ENCODE measurements around the gene FRMD4A.

Gene FRMD4A

GRCh38 chr10:13651969-13652720 lies 678.6 kb downstream of the FRMD4A start:
- H2AFZ ChIP-seq (ENCODE audit: low read depth, low read length, severe bottlenecking) = no peak overlapping the region
- no peak overlapping the region for H3K4me2 ChIP-seq (ENCODE audit: low read depth, low read length, poor library complexity, severe bottlenecking)
- no peak overlapping the region for H3K4me3 ChIP-seq (ENCODE audit: insufficient read depth, low read length, poor library complexity, severe bottlenecking)
- no peaks in the 10 kb centered on the region for H3K9me2 ChIP-seq (replicated peaks; ENCODE audit: insufficient read depth, low read length)
- H4K20me1 ChIP-seq (ENCODE audit: low read depth, low read length) = no peaks in the 10 kb centered on the region
- H3K9me3 ChIP-seq (ENCODE audit: insufficient read depth, low read length) = no peaks in the 10 kb centered on the region
- no peaks in the 10 kb centered on the region for H3F3A ChIP-seq (ENCODE audit: insufficient read depth)
- no peaks in the 10 kb centered on the region for H3K36me3 ChIP-seq (ENCODE audit: low read length)
- no peak overlapping the region for H3K27ac ChIP-seq (ENCODE audit: low read depth, low read length)
- H3K27me3 ChIP-seq (ENCODE audit: low read length) = no peaks in the 10 kb centered on the region
- H3K79me2 ChIP-seq (ENCODE audit: insufficient read depth, low read length) = no peaks in the 10 kb centered on the region
- H3K9ac ChIP-seq (ENCODE audit: low read length) = no peak overlapping the region
- TF ChIP-seq CTCF (IDR thresholded peaks at IDR 0.05; ENCODE audit: insufficient read depth, low read length, poor library complexity, severe bottlenecking) (no peak), EZH2phosphoT487 (conservative IDR thresholded peaks at IDR 0.05; ENCODE audit: low read length) (no peak)

GRCh38 chr10:13650961-13651360 lies 679.8 kb downstream of the FRMD4A start:
- H3K9ac ChIP-seq (ENCODE audit: low read length) = no peak overlapping the region
- H3F3A ChIP-seq (ENCODE audit: insufficient read depth) = no peaks in the 10 kb centered on the region
- TF ChIP-seq CTCF (IDR thresholded peaks at IDR 0.05; ENCODE audit: insufficient read depth, low read length, poor library complexity, severe bottlenecking) = no peak
- TF ChIP-seq EZH2phosphoT487 (conservative IDR thresholded peaks at IDR 0.05; ENCODE audit: low read length) = no peak
- H3K9me3 ChIP-seq (ENCODE audit: insufficient read depth, low read length) = no peaks in the 10 kb centered on the region
- no peaks in the 10 kb centered on the region for H4K20me1 ChIP-seq (ENCODE audit: low read depth, low read length)
- H3K4me2 ChIP-seq (ENCODE audit: low read depth, low read length, poor library complexity, severe bottlenecking) = no peak overlapping the region
- H3K9me2 ChIP-seq (replicated peaks; ENCODE audit: insufficient read depth, low read length) = no peaks in the 10 kb centered on the region
- no peak overlapping the region for H3K27ac ChIP-seq (ENCODE audit: low read depth, low read length)
- H2AFZ ChIP-seq (ENCODE audit: low read depth, low read length, severe bottlenecking) = no peak overlapping the region
- H3K79me2 ChIP-seq (ENCODE audit: insufficient read depth, low read length) = no peaks in the 10 kb centered on the region
- H3K27me3 ChIP-seq (ENCODE audit: low read length) = no peaks in the 10 kb centered on the region
- H3K36me3 ChIP-seq (ENCODE audit: low read length) = no peaks in the 10 kb centered on the region
- H3K4me3 ChIP-seq (ENCODE audit: insufficient read depth, low read length, poor library complexity, severe bottlenecking) = no peak overlapping the region

- Histone ChIP-seq H3K4me3 (ENCODE audit: insufficient read depth, low read length, poor library complexity, severe bottlenecking) (no peak overlapping the region), H3K9me2 (replicated peaks; ENCODE audit: insufficient read depth, low read length) (no peaks in the 10 kb centered on the region), H4K20me1 (ENCODE audit: low read depth, low read length) (no peaks in the 10 kb centered on the region), H3K9ac (ENCODE audit: low read length) (no peak overlapping the region), H2AFZ (ENCODE audit: low read depth, low read length, severe bottlenecking) (no peak overlapping the region), H3K79me2 (ENCODE audit: insufficient read depth, low read length) (no peaks in the 10 kb centered on the region), H3K9me3 (ENCODE audit: insufficient read depth, low read length) (no peaks in the 10 kb centered on the region), H3K36me3 (ENCODE audit: low read length) (no peaks in the 10 kb centered on the region), H3K27ac (ENCODE audit: low read depth, low read length) (no peak overlapping the region), H3K4me2 (ENCODE audit: low read depth, low read length, poor library complexity, severe bottlenecking) (no peak overlapping the region), H3K27me3 (ENCODE audit: low read length) (no peaks in the 10 kb centered on the region), H3F3A (ENCODE audit: insufficient read depth) (no peaks in the 10 kb centered on the region)
- TF ChIP-seq EZH2phosphoT487 (conservative IDR thresholded peaks at IDR 0.05; ENCODE audit: low read length) = no peak
- no peak for TF ChIP-seq CTCF (IDR thresholded peaks at IDR 0.05; ENCODE audit: insufficient read depth, low read length, poor library complexity, severe bottlenecking)
Observed at GRCh38 chr10:13649844-13650520, 680.7 kb downstream of the FRMD4A start.

All from SU-DHL-6 (cell line).